HG03175 (cell line): ENCODE data around the gene ANKRD63.

ENCODE experiments used
- ATAC-seq: cut with Tn5 transposase; IDR thresholded peaks from one replicate; pipeline ENCODE4 v1.9.1; 2021; ENCODE audit warnings: mild to moderate bottlenecking, moderate library complexity; ENCODE audit not compliant: unreplicated experiment

The ANKRD63 gene

GRCh38 chr15:40295877-40296560 is 13.2 kb upstream of the ANKRD63 start:
- ATAC-seq = no peak

- no peak for ATAC-seq
Observed at GRCh38 chr15:40295297-40295696, 12.4 kb upstream of the ANKRD63 start.

GRCh38 chr15:40293905-40294895 is 11.3 kb upstream of the ANKRD63 start:
- ATAC-seq = no peak

- no peak for ATAC-seq
Observed at GRCh38 chr15:40293006-40293405, 10.1 kb upstream of the ANKRD63 start.

- no peak for ATAC-seq
Observed at GRCh38 chr15:40292246-40292645, 9.4 kb upstream of the ANKRD63 start.

- no peak for ATAC-seq
Observed at GRCh38 chr15:40290918-40291574, 8.2 kb upstream of the ANKRD63 start.

- no peak for ATAC-seq
Observed at GRCh38 chr15:40290545-40290917, 7.7 kb upstream of the ANKRD63 start.

- ATAC-seq = no peak
Observed at GRCh38 chr15:40289140-40289775, 6.4 kb upstream of the ANKRD63 start.

- no peak for ATAC-seq
Observed at GRCh38 chr15:40287968-40288367, 5.1 kb upstream of the ANKRD63 start.

GRCh38 chr15:40287505-40287904 is 4.6 kb upstream of the ANKRD63 start:
- ATAC-seq = no peak

GRCh38 chr15:40286794-40287193 is 3.9 kb upstream of the ANKRD63 start:
- no peak for ATAC-seq

- ATAC-seq = no peak
Observed at GRCh38 chr15:40286061-40286532, 3.2 kb upstream of the ANKRD63 start.

- ATAC-seq = no peak
Observed at GRCh38 chr15:40285554-40286011, 2.7 kb upstream of the ANKRD63 start.

- ATAC-seq = no peak
Observed at GRCh38 chr15:40285151-40285550, 2.3 kb upstream of the ANKRD63 start.

GRCh38 chr15:40283615-40284300 is 894 bp upstream of the ANKRD63 start:
- no peak for ATAC-seq

GRCh38 chr15:40282147-40282868 is 556 bp downstream of the ANKRD63 start:
- ATAC-seq = no peak

GRCh38 chr15:40281801-40282146 is 1.1 kb downstream of the ANKRD63 start:
- no peak for ATAC-seq

GRCh38 chr15:40281057-40281800 is 1.6 kb downstream of the ANKRD63 start:
- no peak for ATAC-seq
